ENCODE results near the gene PPP2R1B. TPM values are rescaled to one million over a fixed set of nuclear protein-coding genes. Genes with fewer than 3 reads are reported as not detected.
A peak's percentile ranks its signal among the peaks of the same experiment; 100 is the strongest.

The PPP2R1B gene
- total and polyA plus RNA-seq, 4 donors: 33.2 to 316 (median 52.5) TPM

GRCh38 chr11:111808063-111808588 lies 41.9 kb upstream of the PPP2R1B start:
- DNase-seq (ENCODE audit: low spot score): no peak
- 78% methylated on average over 2 of the region's 2 CpGs for WGBS
- Histone ChIP-seq H3K4me3 (ENCODE audit: low read depth in 1 of 3, low read length in 3 of 3) (no peak overlapping the region), H3K9ac (ENCODE audit: low read depth in 1 of 2, low read length in 2 of 2) (no peak overlapping the region), H3K27me3 (ENCODE audit: control insufficient read depth in 4 of 4, insufficient read depth in 4 of 4, low read length in 3 of 4) (no peaks in the 10 kb centered on the region), H3K27ac (ENCODE audit: low read depth in 1 of 2, low read length in 2 of 2) (no peak overlapping the region), H3K36me3 (ENCODE audit: control insufficient read depth in 4 of 4, insufficient read depth in 3 of 4, low read depth in 1 of 4, low read length in 3 of 4) (peaks cover 2 to 8% (median 6%) of the 10 kb centered on the region in 4 donors), H3K9me3 (ENCODE audit: control insufficient read depth in 4 of 4, low read length in 3 of 4) (no peaks in the 10 kb centered on the region), H3K4me1 (ENCODE audit: control insufficient read depth in 4 of 4, insufficient read depth in 4 of 4, low read length in 3 of 4) (peaks cover 0 to 4% (median 0%) of the 10 kb centered on the region in 4 donors)
- TF ChIP-seq NR2F2 (IDR thresholded peaks at IDR 0.05): no peak

GRCh38 chr11:111807076-111807475 lies 40.9 kb upstream of the PPP2R1B start:
- peaks cover 0 to 7% (median 0%) of the 10 kb centered on the region in 4 donors for H3K4me1 ChIP-seq (ENCODE audit: control insufficient read depth in 4 of 4, insufficient read depth in 4 of 4, low read length in 3 of 4)
- peaks cover 2 to 14% (median 6%) of the 10 kb centered on the region in 4 donors for H3K36me3 ChIP-seq (ENCODE audit: control insufficient read depth in 4 of 4, insufficient read depth in 3 of 4, low read depth in 1 of 4, low read length in 3 of 4)
- TF ChIP-seq FOXA1 (IDR thresholded peaks at IDR 0.05) (no peak), SP1 (IDR thresholded peaks at IDR 0.05) (no peak), GABPA (IDR thresholded peaks at IDR 0.05 in 1 of 2, conservative IDR thresholded peaks at IDR 0.05 in 1 of 2) (no peak), HNF4A (conservative IDR thresholded peaks at IDR 0.05) (no peak), ATF3 (IDR thresholded peaks at IDR 0.05) (no peak), NR2F2 (IDR thresholded peaks at IDR 0.05) (no peak), CTCF (IDR thresholded peaks at IDR 0.05; ENCODE audit: low read depth, low read length, missing input control) (no peak), MAX (IDR thresholded peaks at IDR 0.05) (no peak), JUND (IDR thresholded peaks at IDR 0.05) (no peak), ZBTB33 (IDR thresholded peaks at IDR 0.05) (no peak), HNF4G (IDR thresholded peaks at IDR 0.05) (no peak), FOXA2 (IDR thresholded peaks at IDR 0.05) (no peak)
- H3K9ac ChIP-seq (ENCODE audit: low read depth in 1 of 2, low read length in 2 of 2): no peak overlapping the region
- no peak overlapping the region for H3K4me3 ChIP-seq (ENCODE audit: low read depth in 1 of 3, low read length in 3 of 3)
- no peak for DNase-seq (ENCODE audit: low spot score)
- no peak overlapping the region for H3K27ac ChIP-seq (ENCODE audit: low read depth in 1 of 2, low read length in 2 of 2)
- H3K27me3 ChIP-seq (ENCODE audit: control insufficient read depth in 4 of 4, insufficient read depth in 4 of 4, low read length in 3 of 4): no peaks in the 10 kb centered on the region
- WGBS: 97% methylated on average over 1 of the region's 1 CpG
- no peaks in the 10 kb centered on the region for H3K9me3 ChIP-seq (ENCODE audit: control insufficient read depth in 4 of 4, low read length in 3 of 4)

- peak overlapping the region in 1 of 2 donors; percentile 42 for H3K9ac ChIP-seq (ENCODE audit: low read depth in 1 of 2, low read length in 2 of 2)
- no peak for DNase-seq (ENCODE audit: low spot score)
- WGBS: 87% methylated on average over 2 of the region's 2 CpGs
- H3K9me3 ChIP-seq (ENCODE audit: control insufficient read depth in 4 of 4, low read length in 3 of 4): peaks cover 0 to 6% (median 0%) of the 10 kb centered on the region in 4 donors
- H3K4me1 ChIP-seq (ENCODE audit: control insufficient read depth in 4 of 4, insufficient read depth in 4 of 4, low read length in 3 of 4): peaks cover 2 to 30% (median 14%) of the 10 kb centered on the region in 4 donors
- peaks cover 2 to 16% (median 9%) of the 10 kb centered on the region in 4 donors for H3K36me3 ChIP-seq (ENCODE audit: control insufficient read depth in 4 of 4, insufficient read depth in 3 of 4, low read depth in 1 of 4, low read length in 3 of 4)
- peak overlapping the region; percentile 63 to 75 for H3K27ac ChIP-seq (ENCODE audit: low read depth in 1 of 2, low read length in 2 of 2)
- no peak overlapping the region for H3K4me3 ChIP-seq (ENCODE audit: low read depth in 1 of 3, low read length in 3 of 3)
- TF ChIP-seq TAF1 (conservative IDR thresholded peaks at IDR 0.05): no peak
- no peak for TF ChIP-seq FOXA2 (IDR thresholded peaks at IDR 0.05)
- no peak for TF ChIP-seq HNF4A (conservative IDR thresholded peaks at IDR 0.05)
- TF ChIP-seq GABPA (IDR thresholded peaks at IDR 0.05 in 1 of 2, conservative IDR thresholded peaks at IDR 0.05 in 1 of 2): no peak
- no peak for TF ChIP-seq YY1 (IDR thresholded peaks at IDR 0.05)
- no peak for TF ChIP-seq FOXA1 (IDR thresholded peaks at IDR 0.05)
- no peak for TF ChIP-seq SP1 (IDR thresholded peaks at IDR 0.05)
- TF ChIP-seq NR2F2 (IDR thresholded peaks at IDR 0.05): no peak
- TF ChIP-seq MAX (IDR thresholded peaks at IDR 0.05): no peak
- no peak for TF ChIP-seq CTCF (IDR thresholded peaks at IDR 0.05; ENCODE audit: low read depth, low read length, missing input control)
- H3K27me3 ChIP-seq (ENCODE audit: control insufficient read depth in 4 of 4, insufficient read depth in 4 of 4, low read length in 3 of 4): no peaks in the 10 kb centered on the region
These were observed 34.9 kb upstream of the PPP2R1B start for GRCh38 chr11:111801135-111801534.

Data from liver (tissue), 9 donors.